Psoas muscle (tissue), 8 donors: ENCODE data around the gene MARK3. TPM values are rescaled to one million over a fixed set of nuclear protein-coding genes. Genes with fewer than 3 reads are reported as not detected.
A peak's percentile ranks its signal among the peaks of the same experiment; 100 is the strongest.

Experiments
- ATAC-seq, 4 donors: fragments of 200-7000 bp; cut with Tn5 transposase; one replicate each; pipeline ENCODE4 v1.9.1; 2020; ENCODE audit warnings: moderate library complexity in 3 of 4, mild to moderate bottlenecking in 2 of 4
- DNase-seq, 2 donors: peaks; one replicate each; pipeline ENCODE4 v3.0.0-alpha.2; 2020
- H3K27ac ChIP-seq: fragments of 200-600 bp; one replicate; pipeline ENCODE4 v1.8.0; 2022
- H3K27me3 ChIP-seq, 3 donors: fragments of 200-600 bp in 1 of 3; one replicate each; pipeline versions ENCODE4 v1.6.1 to v1.8.0; 2013 to 2022; ENCODE audit warnings: low read length in 2 of 3, mild to moderate bottlenecking in 2 of 3, moderate library complexity in 1 of 3; ENCODE audit not compliant: insufficient read depth in 3 of 3
- H3K36me3 ChIP-seq, 2 donors: fragments of 200-600 bp in 1 of 2; one replicate each; pipeline versions ENCODE4 v1.6.1 to v1.8.0; 2013 to 2022; ENCODE audit warnings: low read depth in 1 of 2, mild to moderate bottlenecking in 1 of 2, moderate library complexity in 1 of 2; ENCODE audit not compliant: insufficient read depth in 1 of 2
- H3K4me1 ChIP-seq: fragments of 200-600 bp; one replicate; pipeline ENCODE4 v1.8.0; 2022
- H3K4me3 ChIP-seq: fragments of 200-600 bp; one replicate; pipeline ENCODE4 v1.8.0; 2022; ENCODE audit warnings: mild to moderate bottlenecking
- H3K9me3 ChIP-seq: fragments of 200-600 bp; one replicate; pipeline ENCODE4 v1.8.0; 2022
- CTCF ChIP-seq: fragments of 200-600 bp; IDR thresholded peaks from one replicate; pipeline ENCODE4 v1.8.0; 2022; ENCODE audit warnings: antibody characterized with exemption
- WGBS, 3 donors: extraction: QIAGEN DNeasy Blood & Tissue Kit; methylation state at CpG; one replicate each; pipeline versions ENCODE4 v1.1.6 to v1.1.7; 2013; 5-methylcytosine and 5-hydroxymethylcytosine counted together
- intact Hi-C, 2 donors: fragments of 100-400 bp; cut with DNase I; formaldehyde crosslinking; loops; one replicate each; pipeline versions ENCODE4 v1.11.0 to v1.14.2; 2022
- polyA plus RNA-seq, 3 donors: library from polyadenylated mRNA; stranded (reverse); fragments of 200-250 nt; gene quantifications; one replicate each; pipeline ENCODE4 v1.2.3, GENCODE V29; 2013
- total RNA-seq, 4 donors: library from RNA; stranded (reverse); fragmentation: NEBNext Ultra II Directional in 2 of 4; extraction: Animal tissue kit (Norgen Biotek cat#: 25700) in 2 of 4; gene quantifications; one replicate each; pipeline versions ENCODE4 v1.2.1 to v1.2.4, GENCODE V29; 2021 to 2023
- donor health status: healthy with polysubstance abuse.
- donor health status: DM: no; HTN: no; CAD: no; lungs with moderate emphysema.
- donor health status: Bipolar disorder and iron deficiency.
- donor health status: healthy.
- donor health status: DM: yes; HTN: yes; CAD: no.
- donor health status: DM: no; HTN: no; CAD: no.
- donor health status: DM: no; HTN: no; CAD: no.
- donor health status: DM: yes; HTN: yes; CAD: no.

The MARK3 gene
- total and polyA plus RNA-seq, 7 donors = 46.1 to 89.2 (median 63.9) TPM

GRCh38 chr14:103500148-103500990, 115.2 kb downstream of the MARK3 start:
- DNase-seq = peak; percentile 88 to 93
- Histone ChIP-seq H3K9me3 (no peaks in the 10 kb centered on the region), H3K27ac (no peak overlapping the region), H3K36me3 (peaks cover 10 to 86% of the 10 kb centered on the region in 2 donors), H3K4me1 (peaks cover 14% of the 10 kb centered on the region), H3K4me3 (no peak overlapping the region), H3K27me3 (no peaks in the 10 kb centered on the region)
- peak; percentile 84 to 89 (median 89) for ATAC-seq
- peak; percentile 91 for TF ChIP-seq CTCF
- intact Hi-C loops = no loop called here
- 44 to 47% (median 45%) methylated on average over 17 of the region's 17 CpGs for WGBS, 3 donors

GRCh38 chr14:103501041-103501870, 116.0 kb downstream of the MARK3 start:
- intact Hi-C loops = no loop called here
- 77 to 81% (median 78%) methylated on average over 11 of the region's 11 CpGs for WGBS, 3 donors
- no peak for TF ChIP-seq CTCF
- peak overlapping the region; percentile 5 for H3K27ac ChIP-seq
- no peaks in the 10 kb centered on the region for H3K27me3 ChIP-seq
- peaks cover 10 to 86% of the 10 kb centered on the region in 2 donors for H3K36me3 ChIP-seq
- peaks cover 7% of the 10 kb centered on the region for H3K4me1 ChIP-seq
- H3K9me3 ChIP-seq = no peaks in the 10 kb centered on the region
- DNase-seq (no peak), ATAC-seq (peak in 1 of 4 donors; percentile 36)
- no peak overlapping the region for H3K4me3 ChIP-seq

GRCh38 chr14:103501921-103502669, 116.9 kb downstream of the MARK3 start:
- WGBS, 3 donors = 89 to 96% (median 89%) methylated on average over 9 of the region's 9 CpGs

More at GRCh38 chr14:103501921-103502669, 116.9 kb downstream of the MARK3 start:
- DNase-seq = no peak
- Histone ChIP-seq H3K36me3 (peaks cover 10 to 85% of the 10 kb centered on the region in 2 donors), H3K27me3 (no peaks in the 10 kb centered on the region), H3K4me1 (peaks cover 7% of the 10 kb centered on the region), H3K27ac (no peak overlapping the region), H3K4me3 (no peak overlapping the region), H3K9me3 (no peaks in the 10 kb centered on the region)
- intact Hi-C loops = no loop called here
- ATAC-seq = no peak
- TF ChIP-seq CTCF = no peak
